ENCODE results near the gene MYLK4.

MYLK4 gene

DNA sequence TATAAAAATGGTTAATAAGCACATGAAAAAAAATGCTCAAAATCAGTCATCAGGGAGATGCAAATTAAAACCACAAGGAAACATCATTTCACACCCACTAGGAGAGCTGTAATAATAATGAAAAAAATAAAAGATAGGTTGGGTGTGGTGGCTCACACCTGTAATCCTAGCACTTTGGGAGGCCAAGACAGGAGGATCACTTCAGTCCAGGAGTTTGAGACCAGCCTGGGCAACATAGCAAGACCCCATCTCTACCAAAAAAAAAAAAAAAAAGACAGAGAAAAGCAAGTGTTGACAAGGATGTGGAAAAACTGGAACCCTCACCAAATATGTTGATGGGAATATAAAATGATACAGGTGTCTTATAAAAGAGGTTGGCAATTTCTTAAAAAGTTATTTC, 3.0 kb upstream of the MYLK4 start:
- DNase-seq (ENCODE audit: low spot score), result no peak
- TF ChIP-seq, protein P1, sequence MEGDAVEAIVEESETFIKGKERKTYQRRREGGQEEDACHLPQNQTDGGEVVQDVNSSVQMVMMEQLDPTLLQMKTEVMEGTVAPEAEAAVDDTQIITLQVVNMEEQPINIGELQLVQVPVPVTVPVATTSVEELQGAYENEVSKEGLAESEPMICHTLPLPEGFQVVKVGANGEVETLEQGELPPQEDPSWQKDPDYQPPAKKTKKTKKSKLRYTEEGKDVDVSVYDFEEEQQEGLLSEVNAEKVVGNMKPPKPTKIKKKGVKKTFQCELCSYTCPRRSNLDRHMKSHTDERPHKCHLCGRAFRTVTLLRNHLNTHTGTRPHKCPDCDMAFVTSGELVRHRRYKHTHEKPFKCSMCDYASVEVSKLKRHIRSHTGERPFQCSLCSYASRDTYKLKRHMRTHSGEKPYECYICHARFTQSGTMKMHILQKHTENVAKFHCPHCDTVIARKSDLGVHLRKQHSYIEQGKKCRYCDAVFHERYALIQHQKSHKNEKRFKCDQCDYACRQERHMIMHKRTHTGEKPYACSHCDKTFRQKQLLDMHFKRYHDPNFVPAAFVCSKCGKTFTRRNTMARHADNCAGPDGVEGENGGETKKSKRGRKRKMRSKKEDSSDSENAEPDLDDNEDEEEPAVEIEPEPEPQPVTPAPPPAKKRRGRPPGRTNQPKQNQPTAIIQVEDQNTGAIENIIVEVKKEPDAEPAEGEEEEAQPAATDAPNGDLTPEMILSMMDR (IDR thresholded peaks at IDR 0.05; ENCODE audit: borderline replicate concordance, control extremely low read depth, extremely low read depth, insufficient read depth, missing control alignments), result no peak
- in situ Hi-C loops (cut with MboI; ENCODE audit: low sequenced_read_pairs, unreplicated experiment), result no loop called here

DNA sequence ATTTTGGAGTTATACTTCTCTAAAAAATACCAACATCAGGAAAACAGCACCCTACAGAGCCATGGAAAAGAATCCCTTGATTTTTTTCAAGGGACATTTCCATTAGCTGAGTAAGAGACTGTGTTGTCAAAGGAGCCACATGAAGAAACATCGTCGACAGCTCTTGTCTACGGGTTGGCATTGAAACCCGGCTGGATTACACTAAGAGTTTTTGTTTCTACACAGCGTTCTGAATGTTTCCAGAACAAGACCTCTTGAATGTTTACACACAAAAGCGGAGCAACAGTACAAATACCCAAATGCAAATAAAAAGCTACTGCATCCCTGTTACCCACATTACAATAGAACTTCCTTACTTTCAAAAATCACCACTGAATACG, 2.4 kb upstream of the MYLK4 start:
- TF ChIP-seq, protein P1 (IDR thresholded peaks at IDR 0.05; ENCODE audit: borderline replicate concordance, control extremely low read depth, extremely low read depth, insufficient read depth, missing control alignments), result no peak
- no peak for DNase-seq (ENCODE audit: low spot score)
- in situ Hi-C loops (cut with MboI; ENCODE audit: low sequenced_read_pairs, unreplicated experiment), result no loop called here

DNA sequence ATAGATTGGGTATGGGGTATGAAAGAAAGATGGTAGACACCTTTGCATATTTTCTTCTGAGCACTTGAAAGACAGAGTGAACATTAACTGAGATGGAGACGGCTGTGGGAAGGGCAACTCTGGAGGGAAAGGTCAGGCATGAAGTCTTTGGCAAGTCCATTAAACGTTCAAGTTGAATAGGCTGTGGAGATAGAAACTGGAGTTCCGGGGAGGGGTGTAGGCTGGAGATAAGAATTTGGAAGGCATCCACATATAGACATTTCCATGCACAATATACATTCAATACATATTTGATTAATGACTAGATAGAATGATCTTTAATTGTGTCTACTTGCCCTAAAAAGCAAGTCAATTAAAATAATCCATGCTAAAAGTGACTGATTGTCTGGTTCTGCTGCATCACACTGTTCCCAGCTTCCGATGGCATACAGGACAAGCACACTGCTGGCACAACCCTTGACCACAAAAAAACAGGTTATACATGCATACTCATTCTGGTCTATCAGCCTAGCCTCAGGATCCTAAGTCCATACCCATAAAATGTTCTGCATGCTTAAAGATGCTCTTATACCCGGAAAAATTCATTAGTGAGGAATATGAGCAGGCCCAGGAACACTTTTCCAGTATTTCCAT, 1.9 kb upstream of the MYLK4 start:
- in situ Hi-C loops (cut with MboI; ENCODE audit: low sequenced_read_pairs, unreplicated experiment), result no loop called here
- TF ChIP-seq, protein P1 (IDR thresholded peaks at IDR 0.05; ENCODE audit: borderline replicate concordance, control extremely low read depth, extremely low read depth, insufficient read depth, missing control alignments), result no peak
- no peak for DNase-seq (ENCODE audit: low spot score)

DNA sequence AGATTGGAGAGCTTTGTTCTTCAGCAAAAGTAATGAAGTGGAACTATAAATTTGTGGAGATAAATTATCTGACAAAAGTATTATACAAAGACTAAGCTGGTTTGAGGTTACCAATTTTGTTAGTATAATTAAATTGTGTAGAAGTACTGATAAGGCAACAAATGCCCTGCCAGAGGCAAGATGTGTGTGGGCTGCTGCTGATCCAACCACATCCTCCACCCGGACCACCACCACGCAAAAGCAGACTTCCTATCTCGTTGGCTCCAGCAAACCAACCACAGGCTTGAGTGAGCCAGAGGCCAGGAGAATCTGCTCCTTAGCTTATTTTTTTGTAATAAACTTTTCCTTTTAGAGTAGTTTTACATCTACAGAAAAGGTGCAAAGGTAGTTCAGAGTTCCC, 1.1 kb upstream of the MYLK4 start:
- TF ChIP-seq, protein P1 (IDR thresholded peaks at IDR 0.05; ENCODE audit: borderline replicate concordance, control extremely low read depth, extremely low read depth, insufficient read depth, missing control alignments), result no peak
- in situ Hi-C loops (cut with MboI; ENCODE audit: low sequenced_read_pairs, unreplicated experiment), result no loop called here
- no peak for DNase-seq (ENCODE audit: low spot score)

DNA sequence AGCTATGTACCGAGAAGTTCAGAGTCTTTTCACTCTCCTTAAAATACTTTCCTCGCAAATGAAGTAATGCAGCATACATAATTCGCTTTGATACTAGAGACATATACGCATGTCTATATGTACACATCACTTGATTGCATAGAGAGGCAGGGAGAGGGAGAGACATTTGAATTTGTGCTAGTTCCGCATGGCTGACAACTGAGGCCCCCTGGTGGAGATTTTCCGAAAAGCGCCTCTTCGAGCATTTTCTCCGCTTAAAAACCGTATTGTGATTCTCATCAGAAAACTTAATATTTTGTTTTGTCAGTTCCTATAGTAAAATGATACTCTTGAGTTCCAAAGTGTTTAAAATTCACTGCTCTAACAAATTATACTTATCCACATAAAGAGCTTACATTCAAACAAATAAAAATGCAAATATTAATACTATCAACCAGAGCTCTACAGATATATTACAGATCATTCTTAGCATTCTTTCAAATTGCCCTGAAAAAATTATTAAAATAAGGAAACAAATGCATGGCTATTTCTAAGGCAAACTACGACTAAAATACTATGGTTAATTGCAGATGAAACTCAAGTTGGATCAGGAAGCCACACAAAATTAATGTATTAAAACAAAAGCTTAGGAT, 637 bp downstream of the MYLK4 start:
- peak; percentile 48 for DNase-seq (ENCODE audit: low spot score)
- TF ChIP-seq, protein P1 (IDR thresholded peaks at IDR 0.05; ENCODE audit: borderline replicate concordance, control extremely low read depth, extremely low read depth, insufficient read depth, missing control alignments), result peak; percentile 46
- in situ Hi-C loops (cut with MboI; ENCODE audit: low sequenced_read_pairs, unreplicated experiment), result no loop called here

DNA sequence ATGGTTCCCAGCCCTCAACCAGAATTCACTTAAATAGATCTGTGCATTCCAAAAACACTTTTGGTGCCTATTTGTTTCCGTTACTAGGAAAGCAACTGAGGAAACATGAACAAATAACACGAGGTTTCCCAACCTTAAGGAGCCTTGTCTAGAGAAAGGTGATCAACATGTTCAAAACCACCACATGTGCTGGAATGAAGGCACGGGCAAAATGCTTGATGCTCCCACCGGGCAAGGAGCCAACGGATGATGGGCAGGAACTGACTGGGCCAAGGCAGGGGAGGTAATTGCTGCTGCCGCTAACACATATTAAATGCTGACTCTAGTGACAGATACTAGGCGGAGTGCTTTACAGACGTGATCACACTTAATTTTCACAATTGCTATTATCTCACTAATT, 2.5 kb downstream of the MYLK4 start:
- in situ Hi-C loops (cut with MboI; ENCODE audit: low sequenced_read_pairs, unreplicated experiment), result no loop called here
- DNase-seq (ENCODE audit: low spot score), result no peak
- TF ChIP-seq, protein P1 (IDR thresholded peaks at IDR 0.05; ENCODE audit: borderline replicate concordance, control extremely low read depth, extremely low read depth, insufficient read depth, missing control alignments), result no peak
